SK-N-SH (cell line): ENCODE results near the gene ZNF700. TPM values are rescaled to one million over a fixed set of nuclear protein-coding genes. Genes with fewer than 3 reads are reported as not detected.
"Not testable (repeated sequence)": the region's sequence is repeated elsewhere in the genome, so short reads cannot be mapped to it uniquely, and the experiment has no call there.

Experiments used
- CTCF ChIA-PET: fragments of 300-600, 350-600 bp; formaldehyde crosslinking; extraction: SDS; loops from one replicate; lab custom pipeline; 2021; lab: Yijun Ruan, JAX
- POLR2A ChIA-PET: fragments of 350-600 bp; sonication (Branson Sonifier 250); formaldehyde crosslinking; extraction: SDS; loops from one replicate; lab custom pipeline; 2020; ENCODE audit warnings: antibody characterized with exemption, inconsistent platforms; lab: Yijun Ruan, JAX
- DNase-seq: peaks from one replicate; pipeline ENCODE4 v3.0.0; 2012
- H2AFZ ChIP-seq: fragments of 200-600 bp; sonication (generic); 2 replicates; pipeline ENCODE4 v1.8.1; 2016; ENCODE audit warnings: antibody characterized with exemption, mild to moderate bottlenecking, low read depth
- H3F3A ChIP-seq: fragments of 200-600 bp; sonication (generic); replicated peaks from 2 replicates; pipeline ENCODE3; 2016; ENCODE audit warnings: antibody characterized with exemption, mild to moderate bottlenecking; ENCODE audit not compliant: insufficient read depth
- H3K27ac ChIP-seq, 2 experiments: fragments of 200-500 bp in 1 of 2; fragments of 200-600 bp in 1 of 2; sonication (Bioruptor generic) in 1 of 2; sonication (generic), shearing (Covaris generic) in 1 of 2; 2 replicates each; pipeline versions ENCODE4 v1.5.1 to v1.6.1; 2014 to 2016; ENCODE audit warnings: low read depth in 2 of 2, inconsistent platforms in 1 of 2, low read length in 1 of 2, mild to moderate bottlenecking in 1 of 2, mixed read lengths in 1 of 2
- H3K27me3 ChIP-seq: fragments of 200-600 bp; sonication (generic), shearing (Covaris generic); 2 replicates; pipeline ENCODE4 v1.6.1; 2016; ENCODE audit warnings: mixed run types; ENCODE audit not compliant: insufficient read depth
- H3K36me3 ChIP-seq, 2 experiments: fragments of 200-500 bp in 1 of 2; fragments of 200-600 bp in 1 of 2; sonication (Bioruptor generic) in 1 of 2; sonication (generic) in 1 of 2; replicated peaks in 1 of 2; 2 replicates each; pipeline versions ENCODE3 to v1.5.1; 2014 to 2016; ENCODE audit warnings: low read length in 1 of 2, mild to moderate bottlenecking in 1 of 2; ENCODE audit not compliant: insufficient read depth in 2 of 2, control insufficient read depth in 1 of 2
- H3K4me1 ChIP-seq, 2 experiments: fragments of 200-500 bp in 1 of 2; fragments of 200-600 bp in 1 of 2; sonication (Bioruptor generic) in 1 of 2; sonication (generic), shearing (Covaris generic) in 1 of 2; 2 replicates each; pipeline versions ENCODE4 v1.5.1 to v1.6.1; 2014 to 2016; ENCODE audit warnings: low read depth in 1 of 2, low read length in 1 of 2, mixed run types in 1 of 2; ENCODE audit not compliant: insufficient read depth in 2 of 2, control insufficient read depth in 1 of 2
- H3K4me2 ChIP-seq: fragments of 200-600 bp; sonication (generic), shearing (Covaris generic); 2 replicates; pipeline ENCODE4 v1.6.1; 2017; ENCODE audit warnings: mixed run types
- H3K4me3 ChIP-seq, 2 experiments: fragments of 200-500 bp in 1 of 2; fragments of 200-600 bp in 1 of 2; sonication (Bioruptor generic) in 1 of 2; sonication (generic), shearing (Covaris generic) in 1 of 2; 2 replicates each; pipeline versions ENCODE4 v1.5.1 to v1.8.1; 2014 to 2016; ENCODE audit warnings: low read depth in 2 of 2, inconsistent platforms in 1 of 2, low read length in 1 of 2, mild to moderate bottlenecking in 1 of 2, mixed read lengths in 1 of 2, moderate library complexity in 1 of 2
- H3K79me2 ChIP-seq: fragments of 200-600 bp; sonication (generic); 2 replicates; pipeline ENCODE4 v1.8.1; 2017; ENCODE audit warnings: mild to moderate bottlenecking; ENCODE audit not compliant: insufficient read depth
- H3K9ac ChIP-seq: fragments of 200-600 bp; sonication (generic); 2 replicates; pipeline ENCODE4 v1.6.1; 2017; ENCODE audit warnings: mixed run types
- H3K9me2 ChIP-seq: fragments of 200-600 bp; sonication (generic); 2 replicates; pipeline ENCODE4 v1.6.1; 2017; ENCODE audit warnings: mixed run types
- H3K9me3 ChIP-seq: fragments of 200-600 bp; sonication (generic); 2 replicates; pipeline ENCODE4 v1.6.1; 2017; ENCODE audit warnings: mixed run types, mild to moderate bottlenecking, moderate library complexity
- H4K20me1 ChIP-seq: fragments of 200-600 bp; sonication (generic); 2 replicates; pipeline ENCODE4 v1.6.1; 2017; ENCODE audit warnings: mild to moderate bottlenecking, mixed run types; ENCODE audit not compliant: insufficient read depth
- CHD2 ChIP-seq: fragments of 150-350 bp; IDR thresholded peaks from 2 replicates; pipeline ENCODE4 v1.6.1; 2018; ENCODE audit warnings: low read length; ENCODE audit not compliant: partially characterized antibody
- ELF1 ChIP-seq: IDR thresholded peaks from 2 replicates; pipeline ENCODE4 v1.4.0; 2012
- EP300 ChIP-seq, 2 experiments: IDR thresholded peaks; 2 replicates each; pipeline versions ENCODE4 v1.4.0 to v1.6.1; 2012; ENCODE audit warnings: borderline replicate concordance in 1 of 2, low read depth in 1 of 2, low read length in 1 of 2
- EZH2phosphoT487 ChIP-seq: fragments of 200-600 bp; sonication (generic); IDR thresholded peaks from 2 replicates; pipeline ENCODE4 v1.6.1; 2017; ENCODE audit warnings: low read depth, mixed run types, mild to moderate bottlenecking, antibody characterized with exemption, moderate library complexity, borderline replicate concordance
- GABPA ChIP-seq: IDR thresholded peaks from 2 replicates; pipeline ENCODE4 v1.4.0; 2012; ENCODE audit warnings: low read depth, mild to moderate bottlenecking
- JUND ChIP-seq: IDR thresholded peaks from 2 replicates; pipeline ENCODE4 v1.4.0; 2012
- MEF2A ChIP-seq: IDR thresholded peaks from 2 replicates; pipeline ENCODE4 v1.4.0; 2012; ENCODE audit warnings: low read depth, borderline replicate concordance
- MXI1 ChIP-seq: IDR thresholded peaks from 2 replicates; pipeline ENCODE4 v1.6.1; 2012; ENCODE audit warnings: mild to moderate bottlenecking, low read depth, low read length, improper control_type of control experiment
- NFIC ChIP-seq: IDR thresholded peaks from 2 replicates; pipeline ENCODE4 v1.4.0; 2012; ENCODE audit warnings: borderline replicate concordance
- PBX3 ChIP-seq: IDR thresholded peaks from 2 replicates; pipeline ENCODE4; 2012
- POLR2AphosphoS5 ChIP-seq: IDR thresholded peaks from 2 replicates; pipeline ENCODE4 v1.6.1; 2012; ENCODE audit warnings: low read depth, low read length
- RAD21 ChIP-seq: IDR thresholded peaks from 2 replicates; pipeline ENCODE4 v1.6.1; 2012; ENCODE audit warnings: mild to moderate bottlenecking, low read length
- RFX5 ChIP-seq: IDR thresholded peaks from 2 replicates; pipeline ENCODE4 v1.6.1; 2012; ENCODE audit warnings: mild to moderate bottlenecking, improper control_type of control experiment, low read length
- SIN3A ChIP-seq: IDR thresholded peaks from 2 replicates; pipeline ENCODE4 v1.6.1; 2012; ENCODE audit warnings: low read depth, mild to moderate bottlenecking, low read length, moderate library complexity, borderline replicate concordance
- SMC3 ChIP-seq: IDR thresholded peaks from 2 replicates; pipeline ENCODE4 v1.6.1; 2012; ENCODE audit warnings: low read depth, low read length, improper control_type of control experiment
- TAF1 ChIP-seq: IDR thresholded peaks from 2 replicates; pipeline ENCODE4 v1.6.1; 2012; ENCODE audit warnings: low read depth, mild to moderate bottlenecking, low read length, moderate library complexity, borderline replicate concordance
- TCF12 ChIP-seq: IDR thresholded peaks from 2 replicates; pipeline ENCODE4 v1.4.0; 2012
- YY1 ChIP-seq: IDR thresholded peaks from 2 replicates; pipeline ENCODE4 v1.4.0; 2012; ENCODE audit warnings: low read depth, mild to moderate bottlenecking
- WGBS: methylation state at CpG from one replicate; pipeline ENCODE4 v1.1.6; 2017; ENCODE audit warnings: low lambda C conversion rate; 5-methylcytosine and 5-hydroxymethylcytosine counted together
- polyA plus RNA-seq, 3 experiments: library from polyadenylated mRNA; depleted of rRNA; stranded (reverse); fragments of >200 nt; gene quantifications; 2 replicates each; pipeline ENCODE4 v1.2.3, GENCODE V29; 2012
- TF ChIP-seq, protein P1 (sequence below): IDR thresholded peaks from 2 replicates; pipeline ENCODE4 v1.4.0; 2012; ENCODE audit warnings: low read depth, borderline replicate concordance
- TF ChIP-seq, protein P2 (sequence below): IDR thresholded peaks from 2 replicates; pipeline ENCODE4 v1.4.0; 2012; ENCODE audit warnings: low read depth
- TF ChIP-seq, protein P3 (sequence below): fragments of 200-600 bp; sonication (generic); IDR thresholded peaks from 2 replicates; pipeline ENCODE4 v1.6.1; 2017; ENCODE audit warnings: antibody characterized with exemption, mild to moderate bottlenecking, moderate library complexity

Gene ZNF700
- 3.5 and 4.4 TPM in 2 replicates for polyA plus RNA-seq (2012; rRNA removed)
- 2.7 and 3.0 TPM in 2 replicates for polyA plus RNA-seq (2012; cell fraction: cytosol; rRNA removed)
- 17.6 and 24.2 TPM in 2 replicates for polyA plus RNA-seq (2012; cell fraction: nucleus; rRNA removed)

DNA sequence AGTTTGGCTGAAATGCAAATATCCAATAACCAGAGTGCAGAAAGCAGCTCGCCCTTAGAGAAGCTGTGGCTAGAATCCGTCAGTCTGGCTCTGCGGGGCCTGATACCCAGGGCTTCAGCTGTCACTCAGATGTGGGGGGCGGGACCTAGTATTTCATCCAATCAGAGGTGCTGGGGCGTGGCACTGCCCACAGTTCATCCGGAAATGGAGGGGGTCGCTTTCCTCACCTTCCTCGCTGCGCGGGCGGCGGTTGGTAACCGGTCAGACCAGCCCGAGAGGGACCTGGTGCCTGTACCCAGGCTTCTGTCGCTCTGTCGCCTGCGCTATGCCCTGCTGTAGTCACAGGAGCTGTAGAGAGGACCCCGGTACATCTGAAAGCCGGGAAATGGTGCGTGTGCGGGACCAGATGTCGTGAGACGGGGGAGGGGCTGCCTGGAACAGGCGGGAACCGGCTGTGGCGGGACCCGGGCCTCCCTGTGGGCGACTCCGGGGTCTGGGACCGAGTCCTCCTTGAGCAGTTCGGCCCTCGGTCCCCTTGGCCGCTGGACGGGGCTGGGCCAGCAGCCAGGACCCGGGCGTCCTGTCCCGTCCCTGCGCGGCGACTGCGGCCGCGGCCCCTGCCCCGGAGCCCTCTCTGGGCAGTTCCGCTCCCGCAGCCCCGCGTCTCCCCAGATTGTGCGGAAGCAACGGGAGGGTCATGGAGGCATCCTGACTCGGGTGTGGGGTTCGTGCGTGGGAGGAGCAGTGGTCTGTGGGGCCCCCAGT is at the start of gene ZNF700:
ZNF700 (plus strand) TSS at position 222 of the 765 bp plus-strand sequence; CDS start at position 326, 104 bp downstream.
- whole genome bisulfite sequencing, result 0% methylated on average over 12 of the region's 53 CpGs
- CTCF ChIA-PET, result interaction anchor here (1.1 to 6.5 kb wide), 11 partner anchors 39 to 741 kb away, joined by 3 to 84 read pairs (median 11); partner anchors contain the start of genes MAN2B1, WDR83, ZNF20 and ZNF440
- H3K4me3 ChIP-seq, result peak within 1 kb of the TSS; percentile 72 to 95
- H3K9me2 ChIP-seq, result no peaks in the 10 kb centered on the region
- 0 out of 2 replicates have a peak, but pooled peaks cover 4% of the 10 kb centered on the region for H3K9me3 ChIP-seq
- H4K20me1 ChIP-seq, result no peaks in the 10 kb centered on the region
- peaks cover 10% of the 10 kb centered on the region for H3F3A ChIP-seq
- TF ChIP-seq TCF12 (no peak), GABPA (peak; percentile 71), POLR2AphosphoS5 (0 out of 2 replicates have a peak, but pooled peaks have one; percentile 51), MEF2A (no peak), YY1 (0 out of 2 replicates have a peak, but pooled peaks have one; percentile 51), EZH2phosphoT487 (no peak), PBX3 (peak; percentile 99), EP300 (IDR thresholded peaks at IDR 0.05; ENCODE audit: borderline replicate concordance in 1 of 2, low read depth in 1 of 2, low read length in 1 of 2) (no peak), CHD2 (peak; percentile 67), MXI1 (peak; percentile 68), RAD21 (no peak), ELF1 (peak; percentile 77), TAF1 (no peak; the same call in 1 of the 2 replicates), SMC3 (no peak), NFIC (no peak), RFX5 (no peak), SIN3A (no peak), JUND (no peak)
- TF ChIP-seq, protein P1, sequence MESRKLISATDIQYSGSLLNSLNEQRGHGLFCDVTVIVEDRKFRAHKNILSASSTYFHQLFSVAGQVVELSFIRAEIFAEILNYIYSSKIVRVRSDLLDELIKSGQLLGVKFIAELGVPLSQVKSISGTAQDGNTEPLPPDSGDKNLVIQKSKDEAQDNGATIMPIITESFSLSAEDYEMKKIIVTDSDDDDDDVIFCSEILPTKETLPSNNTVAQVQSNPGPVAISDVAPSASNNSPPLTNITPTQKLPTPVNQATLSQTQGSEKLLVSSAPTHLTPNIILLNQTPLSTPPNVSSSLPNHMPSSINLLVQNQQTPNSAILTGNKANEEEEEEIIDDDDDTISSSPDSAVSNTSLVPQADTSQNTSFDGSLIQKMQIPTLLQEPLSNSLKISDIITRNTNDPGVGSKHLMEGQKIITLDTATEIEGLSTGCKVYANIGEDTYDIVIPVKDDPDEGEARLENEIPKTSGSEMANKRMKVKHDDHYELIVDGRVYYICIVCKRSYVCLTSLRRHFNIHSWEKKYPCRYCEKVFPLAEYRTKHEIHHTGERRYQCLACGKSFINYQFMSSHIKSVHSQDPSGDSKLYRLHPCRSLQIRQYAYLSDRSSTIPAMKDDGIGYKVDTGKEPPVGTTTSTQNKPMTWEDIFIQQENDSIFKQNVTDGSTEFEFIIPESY, result no peak
- TF ChIP-seq, protein P2, sequence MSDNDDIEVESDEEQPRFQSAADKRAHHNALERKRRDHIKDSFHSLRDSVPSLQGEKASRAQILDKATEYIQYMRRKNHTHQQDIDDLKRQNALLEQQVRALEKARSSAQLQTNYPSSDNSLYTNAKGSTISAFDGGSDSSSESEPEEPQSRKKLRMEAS, result peak; percentile 63
- TF ChIP-seq, protein P3, sequence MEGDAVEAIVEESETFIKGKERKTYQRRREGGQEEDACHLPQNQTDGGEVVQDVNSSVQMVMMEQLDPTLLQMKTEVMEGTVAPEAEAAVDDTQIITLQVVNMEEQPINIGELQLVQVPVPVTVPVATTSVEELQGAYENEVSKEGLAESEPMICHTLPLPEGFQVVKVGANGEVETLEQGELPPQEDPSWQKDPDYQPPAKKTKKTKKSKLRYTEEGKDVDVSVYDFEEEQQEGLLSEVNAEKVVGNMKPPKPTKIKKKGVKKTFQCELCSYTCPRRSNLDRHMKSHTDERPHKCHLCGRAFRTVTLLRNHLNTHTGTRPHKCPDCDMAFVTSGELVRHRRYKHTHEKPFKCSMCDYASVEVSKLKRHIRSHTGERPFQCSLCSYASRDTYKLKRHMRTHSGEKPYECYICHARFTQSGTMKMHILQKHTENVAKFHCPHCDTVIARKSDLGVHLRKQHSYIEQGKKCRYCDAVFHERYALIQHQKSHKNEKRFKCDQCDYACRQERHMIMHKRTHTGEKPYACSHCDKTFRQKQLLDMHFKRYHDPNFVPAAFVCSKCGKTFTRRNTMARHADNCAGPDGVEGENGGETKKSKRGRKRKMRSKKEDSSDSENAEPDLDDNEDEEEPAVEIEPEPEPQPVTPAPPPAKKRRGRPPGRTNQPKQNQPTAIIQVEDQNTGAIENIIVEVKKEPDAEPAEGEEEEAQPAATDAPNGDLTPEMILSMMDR, result no peak
- H3K4me2 ChIP-seq, result peak within 1 kb of the TSS; percentile 83
- peak within 1 kb of the TSS; percentile 100 for H2AFZ ChIP-seq
- H3K27ac ChIP-seq, result peak within 1 kb of the TSS; percentile 47 to 85; a peak in 3 of 4 replicates
- peaks cover 0 to 2% of the 10 kb centered on the region in 2 experiments; a peak in 1 of 4 replicates for H3K4me1 ChIP-seq
- H3K27me3 ChIP-seq, result no peaks in the 10 kb centered on the region
- H3K9ac ChIP-seq, result peak within 1 kb of the TSS; percentile 83
- POLR2A ChIA-PET, result no interaction called here
- H3K79me2 ChIP-seq, result peaks cover 43% of the 10 kb centered on the region
- peak; percentile 94 for DNase-seq
- peaks cover 0 to 9% of the 10 kb centered on the region in 2 experiments for H3K36me3 ChIP-seq

DNA sequence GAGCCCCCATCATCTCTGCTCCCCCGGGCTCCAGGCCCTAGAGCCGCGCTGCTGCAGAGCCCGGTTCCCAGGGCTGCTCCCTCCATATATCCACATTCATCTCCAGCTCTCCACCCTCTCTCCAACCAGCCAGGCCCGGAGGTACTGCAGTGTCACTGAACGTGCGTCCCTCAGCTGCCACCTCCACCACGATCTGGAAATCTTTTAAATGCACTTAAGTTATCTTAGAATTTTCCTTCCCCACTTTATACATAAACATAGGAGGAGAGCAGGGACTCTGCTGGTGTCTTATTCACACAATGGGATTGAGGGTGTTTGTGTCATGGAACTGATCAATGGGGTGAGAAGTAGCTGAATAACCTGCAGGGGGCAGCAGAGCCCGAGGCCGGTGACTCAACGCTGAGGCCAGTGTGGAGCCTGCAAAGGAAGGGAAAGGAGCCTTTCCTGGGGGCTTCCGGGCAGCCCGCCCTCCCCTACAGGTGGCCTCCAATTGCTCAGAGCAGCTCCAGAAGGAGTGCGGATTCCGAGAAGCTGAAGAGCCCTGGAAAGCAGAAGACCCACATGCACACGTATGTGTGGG is 45.1 kb upstream of the ZNF700 start:
- H3K9me2 ChIP-seq, POLR2A ChIA-PET, H3K79me2 ChIP-seq, H3K4me3 ChIP-seq, H2AFZ ChIP-seq, H4K20me1 ChIP-seq, DNase-seq, H3K9ac ChIP-seq, H3K27me3 ChIP-seq, H3F3A ChIP-seq, H3K36me3 ChIP-seq, H3K4me1 ChIP-seq, H3K27ac ChIP-seq, H3K9me3 ChIP-seq, H3K4me2 ChIP-seq: not testable (repeated sequence)
- CTCF ChIA-PET, result interaction anchor here (0.9 to 2.5 kb wide), 7 partner anchors 41 to 454 kb away, joined by 3 to 16 read pairs (median 5); partner anchors contain the start of genes ZNF20 and ZNF563
- 47% methylated on average over 14 of the region's 16 CpGs for WGBS
